T-helper 2 cell treated with Interferon-gamma antibody and Interleukin-4, amounts not matched to agents 5 μg/mL and 100 μg/mL, for 36 hours (primary cell): ENCODE data around the gene CFH.
"Not testable (repeated sequence)": the region's sequence is repeated elsewhere in the genome, so short reads cannot be mapped to it uniquely, and the experiment has no call there.

ENCODE experiments used
- DNase-seq: peaks from one replicate; pipeline ENCODE4 v3.0.0; 2021; ENCODE audit warnings: low spot score
- H3K27ac Mint-ChIP-seq: one replicate; pipeline ENCODE4 v1.8.0; 2021; ENCODE audit warnings: mild to moderate bottlenecking, mixed read lengths
- H3K27me3 Mint-ChIP-seq: one replicate; pipeline ENCODE4 v1.8.0; 2021; ENCODE audit warnings: low read depth, mixed read lengths
- H3K36me3 Mint-ChIP-seq: one replicate; pipeline ENCODE4 v1.8.0; 2021; ENCODE audit warnings: low read depth, mixed read lengths
- H3K4me1 Mint-ChIP-seq: one replicate; pipeline ENCODE4 v1.8.0; 2021; ENCODE audit warnings: low read depth, mixed read lengths
- H3K4me3 Mint-ChIP-seq: one replicate; pipeline ENCODE4 v1.8.0; 2022; ENCODE audit warnings: mild to moderate bottlenecking, moderate library complexity, mixed read lengths
- H3K9me3 Mint-ChIP-seq: one replicate; pipeline ENCODE4 v1.8.0; 2021; ENCODE audit warnings: mixed read lengths

CFH gene

DNA sequence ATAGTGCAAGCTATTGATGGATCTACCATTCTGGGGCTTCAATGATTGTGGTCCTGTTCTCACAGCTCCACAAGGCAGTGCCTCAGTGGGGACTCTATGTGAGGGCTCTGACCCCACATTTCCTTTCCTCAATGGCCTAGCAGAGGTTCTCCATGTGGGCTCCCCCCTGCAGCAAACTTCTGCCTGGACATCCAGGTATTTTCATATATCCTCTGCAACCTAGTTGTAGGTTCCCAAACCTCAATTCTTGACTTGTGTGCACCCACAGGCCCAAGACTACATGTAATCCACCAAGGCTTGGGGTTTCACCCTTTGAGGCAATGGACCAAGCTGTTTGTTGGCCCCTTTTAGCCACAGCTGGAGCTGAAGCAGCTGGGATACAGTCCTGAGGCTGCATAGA, 86.9 kb downstream of the CFH start:
- Mint-ChIP-seq H3K4me3 (no peak overlapping the region), H3K27ac (no peak overlapping the region), H3K27me3 (no peaks in the 10 kb centered on the region), H3K4me1 (no peaks in the 10 kb centered on the region), H3K9me3 (peaks cover 16% of the 10 kb centered on the region), H3K36me3 (no peaks in the 10 kb centered on the region)
- no peak for DNase-seq

DNA sequence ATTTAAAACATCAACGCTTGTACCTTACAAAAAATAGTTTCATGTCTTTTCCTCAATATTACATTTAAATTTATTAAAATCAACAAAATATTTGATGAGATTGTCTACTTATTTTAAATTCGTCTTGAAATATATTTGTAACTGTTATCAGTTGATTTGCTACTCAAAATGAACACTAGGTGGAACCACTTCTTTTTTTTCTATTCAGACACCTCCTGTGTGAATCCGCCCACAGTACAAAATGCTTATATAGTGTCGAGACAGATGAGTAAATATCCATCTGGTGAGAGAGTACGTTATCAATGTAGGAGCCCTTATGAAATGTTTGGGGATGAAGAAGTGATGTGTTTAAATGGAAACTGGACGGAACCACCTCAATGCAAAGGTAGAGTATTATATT, 91.4 kb downstream of the CFH start:
- H3K4me3 Mint-ChIP-seq, H3K4me1 Mint-ChIP-seq, H3K27ac Mint-ChIP-seq, DNase-seq, H3K27me3 Mint-ChIP-seq, H3K36me3 Mint-ChIP-seq: not testable (repeated sequence)
- H3K9me3 Mint-ChIP-seq = peaks cover 13% of the 10 kb centered on the region

GRCh38 chr1:196765019-196765740, 113.3 kb downstream of the CFH start:
- H3K4me3 Mint-ChIP-seq, H3K4me1 Mint-ChIP-seq, DNase-seq, H3K27me3 Mint-ChIP-seq, H3K9me3 Mint-ChIP-seq, H3K36me3 Mint-ChIP-seq, H3K27ac Mint-ChIP-seq: not testable (repeated sequence)

DNA sequence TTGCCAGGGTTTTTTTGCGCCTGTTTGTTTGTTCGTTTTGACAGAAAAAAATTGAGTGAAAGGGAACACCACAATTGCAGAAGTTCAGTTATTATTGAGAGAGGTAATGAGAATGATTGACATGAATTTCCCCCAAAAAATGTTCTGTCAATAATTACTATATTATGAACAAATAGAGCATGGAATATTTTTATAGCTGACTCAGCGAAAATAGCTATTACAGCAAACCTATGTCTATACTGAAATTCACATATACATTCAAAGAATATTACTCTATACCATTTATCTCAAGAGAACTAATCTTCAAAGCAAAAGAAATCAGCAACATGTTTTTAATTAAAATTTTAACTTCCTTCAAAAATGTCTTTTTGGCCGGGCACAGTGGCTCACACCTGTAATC, 118.0 kb downstream of the CFH start:
- H3K4me1 Mint-ChIP-seq, H3K9me3 Mint-ChIP-seq, H3K27ac Mint-ChIP-seq, H3K36me3 Mint-ChIP-seq, H3K4me3 Mint-ChIP-seq, DNase-seq, H3K27me3 Mint-ChIP-seq: not testable (repeated sequence)

- Mint-ChIP-seq H3K27ac (no peak overlapping the region), H3K4me1 (no peaks in the 10 kb centered on the region), H3K4me3 (no peak overlapping the region), H3K36me3 (no peaks in the 10 kb centered on the region), H3K9me3 (no peaks in the 10 kb centered on the region), H3K27me3 (no peaks in the 10 kb centered on the region)
- no peak for DNase-seq
Observed at GRCh38 chr1:196773713-196774112, 121.9 kb downstream of the CFH start.

- Mint-ChIP-seq H3K36me3 (no peaks in the 10 kb centered on the region), H3K4me3 (no peak overlapping the region), H3K27ac (no peak overlapping the region), H3K27me3 (no peaks in the 10 kb centered on the region), H3K9me3 (no peaks in the 10 kb centered on the region), H3K4me1 (no peaks in the 10 kb centered on the region)
- no peak for DNase-seq
Observed at GRCh38 chr1:196774175-196774574, 122.3 kb downstream of the CFH start.

GRCh38 chr1:196774603-196775002, 122.8 kb downstream of the CFH start, which contains the start of gene CFHR3:
Gene CFHR3 (plus strand): TSS chr1:196774840. CDS start chr1:196774887, 47 bp downstream.
- Mint-ChIP-seq H3K27ac (no peak within 1 kb of the TSS), H3K4me1 (no peaks in the 10 kb centered on the region), H3K36me3 (no peaks in the 10 kb centered on the region), H3K27me3 (no peaks in the 10 kb centered on the region), H3K9me3 (no peaks in the 10 kb centered on the region), H3K4me3 (no peak within 1 kb of the TSS)
- no peak for DNase-seq

DNA sequence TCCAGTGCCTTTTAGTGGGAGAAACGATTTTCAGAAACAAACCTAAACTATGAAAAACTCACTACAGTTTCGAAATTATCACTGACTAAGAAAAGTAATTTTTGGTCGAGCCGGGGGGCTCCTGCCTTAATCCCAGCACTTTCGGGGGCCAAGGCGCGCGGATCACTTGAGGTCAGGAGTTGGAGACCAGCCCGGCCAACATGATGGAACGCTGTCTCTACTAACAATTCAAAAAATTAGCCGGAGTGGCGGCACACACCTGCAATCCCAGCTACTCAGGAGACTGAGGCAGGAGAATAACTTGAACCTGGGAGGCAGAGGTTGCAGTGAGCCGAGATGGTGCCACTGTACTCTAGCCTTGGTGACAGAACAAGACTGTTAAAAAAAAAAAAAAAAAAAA, 125.8 kb downstream of the CFH start:
- no peaks in the 10 kb centered on the region for H3K4me1 Mint-ChIP-seq
- H3K36me3 Mint-ChIP-seq = no peaks in the 10 kb centered on the region
- H3K27me3 Mint-ChIP-seq = no peaks in the 10 kb centered on the region
- H3K27ac Mint-ChIP-seq = no peak overlapping the region
- no peak for DNase-seq
- no peaks in the 10 kb centered on the region for H3K9me3 Mint-ChIP-seq
- H3K4me3 Mint-ChIP-seq = no peak overlapping the region

- no peak overlapping the region for H3K4me3 Mint-ChIP-seq
Observed at GRCh38 chr1:196779093-196779492, 127.2 kb downstream of the CFH start.

GRCh38 chr1:196791252-196791651, 139.4 kb downstream of the CFH start:
- H3K27me3 Mint-ChIP-seq, H3K9me3 Mint-ChIP-seq, H3K4me3 Mint-ChIP-seq: not testable (repeated sequence)

More at GRCh38 chr1:196779093-196779492, 127.2 kb downstream of the CFH start:
- no peaks in the 10 kb centered on the region for H3K36me3 Mint-ChIP-seq
- no peaks in the 10 kb centered on the region for H3K4me1 Mint-ChIP-seq
- H3K27me3 Mint-ChIP-seq = no peaks in the 10 kb centered on the region
- no peak overlapping the region for H3K27ac Mint-ChIP-seq
- DNase-seq = no peak
- H3K9me3 Mint-ChIP-seq = no peaks in the 10 kb centered on the region

GRCh38 chr1:196794103-196794502, 142.3 kb downstream of the CFH start:
- DNase-seq, H3K27ac Mint-ChIP-seq, H3K4me1 Mint-ChIP-seq, H3K27me3 Mint-ChIP-seq, H3K9me3 Mint-ChIP-seq, H3K4me3 Mint-ChIP-seq, H3K36me3 Mint-ChIP-seq: not testable (repeated sequence)

More at GRCh38 chr1:196791252-196791651, 139.4 kb downstream of the CFH start:
- DNase-seq, H3K36me3 Mint-ChIP-seq, H3K27ac Mint-ChIP-seq, H3K4me1 Mint-ChIP-seq: not testable (repeated sequence)
